Stimulated activated CD4-positive, alpha-beta T cell treated with anti-CD3 and anti-CD28 coated beads, Interleukin-2, amount 100 ng/mL, for 48 hours (primary cell): ENCODE measurements around the gene EML6.

Experiments
- DNase-seq, 2 donors: peaks; one replicate each; pipeline ENCODE4 v3.0.0-alpha.2; 2020

The EML6 gene

DNA sequence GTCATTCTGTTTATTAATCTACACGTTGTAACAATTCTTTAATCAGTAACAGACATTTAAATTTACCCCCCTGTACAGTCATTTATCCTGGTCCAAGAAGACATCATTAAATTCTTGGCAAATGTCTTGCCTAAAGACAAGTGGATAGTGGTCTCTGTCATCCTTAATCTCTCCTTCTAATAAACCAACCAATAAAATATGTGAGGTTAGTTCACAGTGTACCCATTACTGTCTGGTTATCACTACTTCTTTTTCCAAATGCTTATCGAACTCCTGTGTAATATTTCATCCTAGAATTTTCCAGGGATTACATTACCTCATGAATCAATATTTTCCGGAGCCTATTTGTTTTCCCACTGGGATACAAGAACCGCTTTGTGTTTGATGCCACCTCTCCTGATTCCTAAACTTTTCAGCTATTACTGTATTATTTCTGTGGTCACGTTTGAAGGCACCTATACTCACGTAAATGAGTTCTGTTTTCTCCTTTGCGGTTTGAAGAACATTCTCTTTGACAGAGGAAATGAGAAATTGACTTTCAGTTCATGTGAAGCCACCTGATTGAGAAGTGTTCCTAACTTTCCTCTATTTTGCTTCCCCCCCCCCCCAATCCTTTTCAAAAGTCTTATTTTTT lies 195.3 kb downstream of the EML6 start:
- DNase-seq = no peak

DNA sequence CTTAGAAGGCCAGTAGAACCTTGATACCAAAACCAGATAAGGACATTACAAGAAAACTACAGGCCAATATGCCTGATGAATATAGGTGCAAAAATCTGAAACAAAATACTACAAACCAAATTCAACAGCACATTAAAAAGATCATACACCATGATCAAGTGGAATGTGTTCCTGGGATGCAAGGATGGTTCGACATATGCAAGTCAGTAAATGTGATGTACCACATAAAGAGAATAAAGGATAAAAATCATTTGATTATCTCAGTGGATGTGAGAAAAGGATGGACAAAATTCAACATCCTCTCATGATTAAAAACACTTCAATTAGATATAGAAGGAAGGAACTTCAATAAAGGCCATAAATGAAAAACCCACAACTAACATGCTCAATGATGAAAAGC lies 197.2 kb downstream of the EML6 start:
- DNase-seq = no peak

DNA sequence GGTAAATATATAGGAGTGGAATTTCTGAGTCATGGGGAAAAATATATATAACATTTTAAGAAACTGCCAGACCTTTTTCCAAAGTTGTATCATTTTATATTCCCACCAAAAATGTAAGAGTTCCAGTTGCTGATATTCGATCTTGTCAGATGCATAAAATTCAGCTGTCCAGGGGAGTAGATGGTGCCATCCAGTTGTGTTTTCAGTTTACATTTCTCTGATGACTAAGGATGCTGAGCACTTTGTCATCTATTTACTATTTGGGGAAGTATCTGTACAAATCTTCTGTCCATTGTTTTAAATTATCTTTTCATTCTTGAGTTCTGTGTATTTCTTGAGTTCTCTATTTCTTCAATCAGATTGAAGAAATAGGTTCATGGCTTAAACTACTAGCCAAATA lies 200.7 kb downstream of the EML6 start:
- DNase-seq = no peak

DNA sequence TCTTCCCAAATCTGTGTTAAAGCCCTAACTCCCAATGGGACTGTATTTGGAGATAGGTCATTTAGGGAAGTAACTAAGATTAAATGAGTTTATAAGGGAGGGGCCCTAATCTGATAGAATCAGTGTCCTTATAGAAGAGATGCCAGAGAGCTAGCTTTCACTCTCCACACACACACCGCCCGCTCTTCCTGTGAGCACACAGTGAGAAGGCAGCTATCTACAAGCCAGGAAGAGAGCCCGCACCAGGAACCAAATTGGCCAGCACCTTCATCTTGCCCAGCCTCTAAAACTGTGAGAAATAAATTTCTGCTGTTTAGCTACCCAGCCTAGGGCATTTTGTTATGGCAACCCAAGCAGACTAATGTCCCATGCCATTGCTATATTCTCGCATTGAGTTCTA lies 201.6 kb downstream of the EML6 start:
- no peak for DNase-seq

DNA sequence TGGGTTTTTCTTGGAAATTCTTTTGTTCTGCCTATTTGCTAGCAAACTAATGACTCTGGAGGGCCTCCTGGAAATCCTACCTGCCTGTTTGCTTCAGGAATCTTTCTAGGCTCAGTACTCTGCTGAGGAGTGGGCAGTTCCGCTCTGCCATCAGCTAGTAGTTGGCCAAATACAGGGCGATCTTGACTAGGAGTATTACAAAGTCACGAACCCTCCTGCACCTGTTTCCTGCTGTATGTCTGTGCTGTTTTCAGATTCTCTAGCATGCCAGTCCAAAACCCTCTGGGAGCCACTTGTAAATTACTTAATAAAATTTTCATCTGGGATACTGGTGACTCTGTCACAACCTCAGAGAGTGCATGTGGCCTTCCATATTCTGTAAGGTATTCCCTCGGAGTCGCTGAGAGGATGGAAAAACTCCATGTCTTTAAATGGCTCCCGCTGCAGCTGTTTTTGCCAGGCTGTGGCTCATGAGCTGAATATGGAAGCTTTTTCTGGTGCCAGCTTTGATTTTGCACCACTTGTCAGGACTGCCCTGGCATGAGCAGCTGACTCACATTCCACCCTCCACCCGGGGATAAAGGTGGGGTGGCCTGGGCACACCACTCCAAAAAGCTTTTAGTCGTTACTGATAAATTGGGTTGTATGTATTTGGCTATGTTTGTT lies 203.8 kb downstream of the EML6 start:
- no peak for DNase-seq

DNA sequence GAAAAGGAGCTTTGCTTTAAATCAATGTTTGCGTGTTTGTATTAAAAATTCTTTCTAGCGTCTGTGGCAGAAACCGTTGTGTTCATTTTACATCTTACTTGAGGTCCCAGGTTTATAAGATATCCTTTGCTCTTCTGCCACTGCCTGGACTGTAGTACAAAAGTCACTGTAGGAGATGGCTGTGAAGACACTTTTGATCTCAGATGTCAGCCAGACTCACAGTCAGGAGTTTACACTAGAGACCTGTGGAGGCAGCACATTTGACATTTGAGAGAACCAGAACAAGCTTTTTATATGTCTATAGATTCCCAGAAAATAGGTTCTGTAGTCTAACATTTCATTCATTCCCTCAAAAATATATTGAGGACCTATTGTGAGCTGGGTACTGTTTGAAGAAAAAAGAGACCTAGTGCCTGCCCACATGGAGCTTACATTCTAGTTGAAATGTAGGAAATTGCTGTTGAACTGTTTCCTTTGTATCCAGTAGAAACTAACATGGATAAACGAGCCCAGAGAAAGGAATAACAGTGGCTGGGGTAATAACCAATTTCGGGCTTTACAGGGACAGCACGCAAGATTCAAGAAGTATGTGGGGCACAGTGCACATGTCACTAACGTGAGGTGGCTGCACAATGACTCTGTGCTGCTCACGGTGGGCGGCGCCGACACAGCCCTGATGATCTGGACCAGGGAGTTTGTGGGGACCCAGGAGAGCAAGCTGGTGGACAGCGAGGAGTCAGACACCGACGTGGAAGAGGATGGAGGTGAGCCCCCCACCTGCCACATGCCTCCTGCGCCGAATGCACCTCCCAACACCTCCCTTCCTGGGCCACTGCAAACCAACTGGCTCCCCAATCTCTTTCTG lies 204.5 kb downstream of the EML6 start:
- no peak for DNase-seq

DNA sequence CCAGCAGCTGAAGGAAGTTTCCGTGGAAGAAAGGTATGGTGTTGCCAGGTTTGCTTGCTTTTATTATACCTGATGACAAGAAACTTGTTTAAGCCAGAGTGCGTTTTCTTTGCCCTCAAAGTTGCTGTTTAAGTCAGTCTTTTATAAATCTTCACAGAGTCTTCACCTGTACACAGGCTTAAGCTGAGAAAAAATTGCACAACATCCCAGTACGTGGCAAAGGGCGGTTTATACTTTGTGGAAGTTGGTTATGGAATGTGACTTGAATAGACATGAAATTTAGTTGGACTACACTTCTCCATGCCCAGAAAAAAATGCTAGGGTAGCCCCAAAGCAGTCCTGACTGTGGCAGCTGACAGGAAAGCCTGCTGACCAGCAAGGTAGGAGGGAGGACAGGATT lies 205.3 kb downstream of the EML6 start:
- no peak for DNase-seq

DNA sequence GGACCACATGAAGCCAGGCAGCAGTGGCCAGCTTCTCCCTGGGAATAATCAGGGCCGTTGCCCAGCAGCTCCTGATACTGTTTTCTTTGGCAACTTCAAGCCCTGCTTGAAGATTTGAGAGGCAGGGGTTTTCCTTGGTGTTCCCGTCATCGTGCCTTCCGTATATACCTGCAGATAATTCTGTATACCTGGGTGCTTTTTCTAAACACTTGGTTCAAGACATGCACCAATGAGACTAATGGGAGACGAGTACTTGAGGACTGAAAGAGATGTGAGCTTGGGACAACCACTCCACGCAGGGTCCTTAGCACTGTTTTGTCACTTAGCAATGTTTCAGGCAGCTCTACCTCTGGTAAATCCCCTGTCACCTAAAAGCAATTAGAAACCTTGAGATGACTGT lies 208.0 kb downstream of the EML6 start:
- no peak for DNase-seq

DNA sequence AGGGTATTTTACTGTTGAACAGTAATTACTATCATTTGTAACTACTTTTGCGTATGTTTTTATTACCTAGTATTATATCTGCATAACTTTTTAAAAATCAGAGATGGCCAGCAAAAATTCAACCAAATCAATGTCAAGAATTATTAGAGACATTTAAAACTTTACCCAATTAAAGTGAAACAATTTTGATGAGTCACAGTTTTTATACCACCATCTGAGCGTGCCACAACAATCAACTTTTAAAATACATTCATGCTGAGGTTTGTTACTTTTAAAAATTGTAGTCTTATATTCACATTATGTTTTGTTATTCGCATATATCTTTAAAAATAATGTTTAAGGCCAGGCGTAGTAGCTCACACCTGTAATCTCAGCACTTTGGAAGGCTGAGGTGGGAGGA lies 211.9 kb downstream of the EML6 start:
- DNase-seq = no peak

DNA sequence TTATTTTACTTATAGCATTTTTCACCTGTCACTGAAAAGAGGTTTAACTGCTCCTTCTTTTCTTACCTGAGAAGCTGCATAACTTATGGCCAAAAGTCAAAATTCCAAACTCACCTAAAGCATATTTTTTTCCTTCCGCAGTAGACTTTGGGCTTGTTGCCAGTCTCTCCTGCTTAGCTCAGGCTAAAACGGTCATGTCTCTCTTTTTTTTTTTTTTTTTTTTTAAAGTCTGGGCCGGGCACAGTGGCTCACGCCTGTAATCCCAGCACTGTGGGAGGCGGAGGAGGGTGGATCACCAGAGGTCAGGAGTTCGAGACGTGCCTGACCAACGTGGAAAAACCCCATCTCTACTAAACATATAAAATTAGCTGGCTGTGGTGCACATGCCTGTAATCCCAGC lies 213.3 kb downstream of the EML6 start:
- no peak for DNase-seq

DNA sequence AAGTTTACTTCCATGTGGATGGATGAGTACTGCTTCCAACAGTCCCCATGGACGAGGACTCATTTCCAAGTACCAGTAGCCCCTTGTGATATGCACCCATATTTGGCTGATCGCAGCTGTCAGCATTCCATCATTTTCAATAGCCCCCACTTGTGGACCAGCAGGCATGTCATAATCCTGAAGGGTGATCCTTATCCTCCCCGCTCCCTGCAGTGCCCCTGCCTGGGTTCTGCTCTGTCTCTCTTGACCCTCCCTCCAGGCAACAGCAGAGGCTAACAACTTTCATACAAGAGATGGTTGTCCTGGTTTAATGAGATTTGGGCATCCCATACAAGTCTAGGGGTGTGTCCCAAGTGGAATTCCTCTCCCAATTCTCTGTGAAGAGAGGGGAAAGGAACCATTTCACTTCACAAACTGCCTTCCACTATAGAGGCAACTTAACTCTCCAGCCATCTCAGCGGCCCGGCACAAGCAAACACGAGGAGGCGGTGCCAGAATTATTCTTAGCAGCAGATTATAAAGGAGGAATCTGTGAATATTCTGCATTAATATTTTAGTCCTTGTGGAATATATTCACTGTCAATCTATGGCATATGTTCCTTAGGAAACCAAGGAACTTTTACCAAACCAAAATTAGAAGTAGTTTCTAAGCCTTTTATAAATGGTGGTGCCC lies 216.1 kb downstream of the EML6 start:
- DNase-seq = no peak

DNA sequence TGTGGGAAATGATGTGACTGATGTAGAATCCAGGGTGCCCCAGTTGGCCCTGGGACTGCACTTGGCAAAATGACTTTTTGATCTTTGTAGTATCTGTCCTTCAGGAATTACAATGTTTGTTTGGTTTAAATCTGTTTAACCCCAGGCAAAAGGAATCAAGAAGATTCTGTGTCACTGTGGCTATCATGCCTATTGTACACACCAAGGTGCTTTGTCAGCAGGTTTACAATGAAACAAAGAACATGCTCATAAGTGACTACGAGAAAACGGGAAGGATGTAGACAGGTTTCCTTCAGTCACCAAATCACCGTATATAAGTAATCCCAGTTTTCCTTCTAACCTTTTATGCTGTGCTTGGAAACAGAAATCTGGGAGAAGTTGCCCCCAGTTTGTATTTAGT lies 217.3 kb downstream of the EML6 start:
- no peak for DNase-seq

DNA sequence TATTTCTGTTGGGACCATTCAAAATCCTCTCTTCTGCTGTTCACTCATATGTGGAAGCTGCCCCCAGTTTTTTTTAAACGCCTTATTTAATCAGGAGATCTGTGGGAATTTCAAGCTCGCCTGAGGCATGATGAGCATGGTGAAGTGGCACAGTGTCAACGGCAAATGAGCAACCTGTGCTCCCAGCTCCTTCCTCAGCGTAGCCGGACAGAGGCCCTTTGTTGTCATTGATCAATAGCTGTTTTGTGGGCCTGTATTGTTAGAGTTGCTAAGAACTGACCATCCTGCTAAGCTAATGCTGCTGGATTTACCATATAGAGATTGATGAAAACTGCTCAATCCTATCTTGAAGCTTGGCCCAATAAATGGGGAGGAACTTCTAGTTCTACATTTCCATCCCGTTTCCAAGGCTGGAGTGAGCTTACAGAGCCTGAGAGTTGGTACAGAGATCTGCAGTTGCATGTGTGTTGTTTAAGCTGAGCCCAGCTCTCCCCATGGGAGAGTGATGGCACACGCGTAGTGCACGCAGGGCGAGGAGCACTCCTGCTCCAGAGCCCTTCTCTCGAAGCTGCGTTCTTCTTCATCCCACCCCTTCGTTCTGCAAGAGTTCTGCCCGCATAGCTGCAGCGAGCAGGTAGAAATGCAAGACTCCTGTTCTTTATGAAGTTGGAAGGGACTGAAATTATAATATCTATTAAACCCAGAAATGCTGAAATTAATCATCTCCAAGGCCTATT lies 218.0 kb downstream of the EML6 start:
- DNase-seq = no peak

DNA sequence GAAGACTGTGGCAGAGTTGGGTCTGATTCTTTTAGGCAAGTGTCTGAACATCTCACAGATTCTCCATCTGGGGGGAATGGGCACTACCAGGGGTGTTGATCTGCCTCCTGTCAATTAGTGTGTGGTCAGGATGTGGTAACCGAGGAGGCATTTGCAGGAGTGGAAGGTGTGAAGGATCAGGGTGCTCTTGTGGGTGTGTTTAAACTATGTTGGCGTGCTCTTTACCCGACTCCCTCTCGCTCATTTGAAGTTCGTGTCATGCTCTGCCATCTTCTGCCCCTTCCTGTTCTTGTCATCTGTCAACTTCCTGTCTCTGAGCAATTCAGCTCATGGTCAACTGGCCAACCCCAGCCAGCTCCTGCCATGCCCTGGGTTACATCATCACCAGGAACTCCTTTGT lies 218.9 kb downstream of the EML6 start:
- no peak for DNase-seq

DNA sequence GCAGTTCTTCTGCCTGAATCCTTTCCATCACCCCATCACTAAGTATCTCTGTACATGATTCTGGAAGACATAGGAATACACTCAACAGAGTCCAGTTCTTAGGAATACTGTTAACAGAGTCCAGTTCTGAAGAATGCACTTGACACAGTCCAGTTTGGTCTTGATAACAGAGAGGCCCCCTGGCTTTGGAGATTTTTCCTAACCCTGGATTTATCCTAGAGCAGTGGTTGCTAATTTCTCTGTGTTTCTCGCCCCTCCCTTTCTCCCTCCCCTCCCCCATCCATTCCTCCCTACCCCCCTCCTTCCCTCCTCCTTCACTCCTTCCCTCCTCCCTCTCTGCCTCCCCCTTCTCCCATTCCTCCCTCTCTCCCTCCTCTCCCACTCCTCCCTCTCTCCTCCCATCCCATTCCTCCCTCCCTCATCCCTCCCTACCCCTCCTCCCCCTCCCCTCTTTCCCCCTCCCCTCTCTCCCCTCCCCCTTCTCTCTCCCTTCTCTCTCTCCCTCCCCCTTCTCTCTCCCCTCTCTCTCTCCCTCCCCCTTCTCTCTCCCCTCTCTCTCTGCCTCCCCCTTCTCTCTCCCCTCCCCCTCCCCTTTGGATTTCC lies 221.4 kb downstream of the EML6 start:
- DNase-seq = no peak

DNA sequence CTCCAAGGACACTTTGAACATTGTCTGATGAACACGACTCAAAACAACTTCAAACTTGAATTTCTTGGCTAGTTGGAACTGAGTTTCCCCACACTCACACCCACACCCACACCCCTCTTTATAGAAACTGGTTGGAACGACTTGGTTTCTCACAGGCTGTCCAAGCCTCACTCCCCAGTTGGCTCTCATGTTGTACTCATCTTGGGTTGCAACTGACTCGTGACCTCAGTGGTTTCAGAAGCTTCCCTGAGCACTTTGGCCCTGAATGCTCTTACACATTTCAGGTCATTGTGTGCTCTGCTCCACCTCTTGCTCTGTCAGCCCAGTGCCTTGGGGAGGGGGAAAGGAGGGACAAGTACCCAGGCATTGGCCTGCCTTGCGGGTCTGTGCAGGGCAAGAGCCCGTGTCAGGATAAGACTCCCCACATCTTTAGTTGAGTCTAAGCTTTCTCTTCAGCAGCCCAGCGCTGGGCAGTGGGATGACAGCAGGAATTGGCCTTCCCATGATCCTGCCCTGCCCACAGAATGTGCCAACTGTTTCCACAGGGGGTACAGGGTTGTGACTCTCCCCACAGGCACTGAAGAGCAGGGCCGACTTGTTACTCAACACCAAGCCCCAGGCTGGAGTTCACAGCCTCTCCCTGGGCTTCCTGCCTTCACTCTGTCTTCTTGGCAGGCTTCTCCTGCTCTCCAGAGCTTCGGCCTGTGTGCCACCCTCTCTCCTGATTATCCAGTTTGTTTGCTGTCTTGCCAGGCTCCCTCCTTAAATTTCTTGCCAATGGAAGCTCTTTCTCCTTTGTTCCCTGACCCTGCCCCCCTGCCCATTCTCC lies 222.1 kb downstream of the EML6 start:
- no peak for DNase-seq

DNA sequence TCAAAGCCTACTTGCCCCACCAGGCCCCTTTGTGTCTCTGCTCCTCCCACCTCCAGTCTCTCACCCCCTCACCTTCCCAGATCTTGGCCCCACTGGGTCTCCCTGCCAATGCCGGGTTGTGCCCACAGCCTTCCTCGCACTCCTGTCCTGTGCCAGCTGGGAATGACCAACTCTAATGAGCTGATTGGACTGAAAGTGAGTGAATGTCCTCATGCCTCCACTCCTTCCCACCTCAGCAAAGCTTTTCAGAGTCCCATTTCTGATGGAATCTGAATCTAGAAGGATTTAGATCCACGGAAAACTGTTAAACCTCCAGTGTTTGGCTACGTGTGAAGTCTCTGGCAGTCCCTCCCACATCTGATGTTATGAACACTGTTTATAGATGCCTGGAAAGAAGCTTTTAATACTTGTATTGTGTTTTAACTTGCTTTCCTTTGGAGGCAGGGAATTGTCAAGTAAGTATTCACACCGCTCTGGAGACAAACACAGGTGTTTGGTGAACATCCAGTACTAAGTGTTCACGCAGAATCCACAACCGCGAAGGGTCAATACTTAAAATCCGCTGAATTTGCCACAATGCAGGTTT lies 222.9 kb downstream of the EML6 start:
- no peak for DNase-seq

DNA sequence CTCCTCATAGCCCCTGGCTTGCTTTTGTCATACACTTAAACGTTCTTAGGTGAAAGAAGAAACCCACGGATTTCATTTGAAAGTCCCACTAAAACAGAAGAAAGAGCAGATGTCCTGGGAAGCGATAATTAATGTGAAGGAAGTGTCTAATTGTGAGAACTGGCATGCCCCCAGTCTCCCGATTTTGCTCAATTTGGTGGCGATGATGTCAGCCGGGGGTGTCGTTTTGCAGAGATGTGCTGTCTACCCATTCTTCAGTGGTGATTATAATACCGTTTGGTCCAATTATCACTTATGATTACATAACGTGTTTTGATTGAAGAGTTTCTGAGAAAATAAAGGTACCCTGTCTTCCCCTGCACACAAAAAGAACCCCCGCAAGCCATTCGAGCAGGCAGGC lies 223.7 kb downstream of the EML6 start:
- DNase-seq = no peak

DNA sequence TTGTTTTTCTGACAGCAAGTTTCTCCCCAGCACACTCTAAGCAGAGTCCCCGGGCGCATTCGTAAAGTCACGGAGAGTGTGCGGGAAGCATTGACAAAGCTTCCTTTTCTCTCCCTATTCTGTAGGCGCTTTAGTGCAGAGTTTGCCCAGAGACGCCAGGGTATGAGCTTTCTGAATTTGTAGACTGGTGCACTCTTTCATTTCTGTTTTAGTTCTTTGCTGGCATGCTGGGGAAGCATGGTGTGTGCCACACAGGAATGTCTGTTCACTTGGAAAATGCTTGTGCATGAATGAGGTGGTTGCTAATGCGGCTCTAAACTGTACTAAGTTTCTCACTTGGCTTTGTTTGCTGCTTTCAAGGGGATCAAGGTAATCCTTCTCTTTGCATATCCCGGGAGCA lies 224.2 kb downstream of the EML6 start:
- no peak for DNase-seq

DNA sequence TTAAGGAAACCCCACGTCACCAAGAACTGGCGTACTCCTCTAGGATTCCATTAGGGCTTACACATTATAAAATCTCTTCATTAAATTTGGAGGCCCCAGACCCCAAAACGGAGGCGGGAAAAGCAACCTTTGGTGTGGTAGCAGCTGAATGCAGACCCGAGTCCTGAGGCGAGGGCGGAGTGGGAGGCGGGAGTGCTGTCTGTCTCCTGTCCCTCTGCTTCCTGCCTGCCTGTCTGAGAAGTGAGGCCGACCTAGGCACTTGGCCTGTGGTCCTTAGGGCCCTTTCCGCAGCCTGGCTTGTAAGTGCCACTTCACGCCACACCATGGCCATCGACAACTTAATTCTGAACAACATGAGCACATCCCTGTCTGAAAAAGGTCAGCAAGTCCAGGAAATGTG lies 224.7 kb downstream of the EML6 start:
- no peak for DNase-seq

DNA sequence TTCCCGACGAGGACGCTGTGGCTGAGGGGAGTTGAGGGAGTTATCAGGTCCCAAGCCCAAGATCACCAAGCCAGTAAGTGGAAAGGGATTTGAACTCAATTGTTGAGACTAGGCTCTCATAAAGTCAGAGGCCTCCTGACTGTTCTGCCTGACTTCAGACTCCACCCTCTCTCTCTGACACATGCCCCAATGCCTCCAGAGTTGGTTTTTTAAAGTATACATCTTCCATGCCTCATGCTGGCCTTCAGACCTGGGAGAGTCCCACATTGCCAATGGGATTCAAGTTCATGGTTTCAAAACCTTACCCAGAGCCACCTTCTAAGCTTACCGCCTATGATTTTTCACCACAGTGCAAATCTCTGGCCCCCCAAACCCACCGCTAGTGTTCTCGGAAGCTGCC lies 226.0 kb downstream of the EML6 start:
- no peak for DNase-seq
